ENCODE data around the gene PRDX5.

PRDX5 gene

DNA sequence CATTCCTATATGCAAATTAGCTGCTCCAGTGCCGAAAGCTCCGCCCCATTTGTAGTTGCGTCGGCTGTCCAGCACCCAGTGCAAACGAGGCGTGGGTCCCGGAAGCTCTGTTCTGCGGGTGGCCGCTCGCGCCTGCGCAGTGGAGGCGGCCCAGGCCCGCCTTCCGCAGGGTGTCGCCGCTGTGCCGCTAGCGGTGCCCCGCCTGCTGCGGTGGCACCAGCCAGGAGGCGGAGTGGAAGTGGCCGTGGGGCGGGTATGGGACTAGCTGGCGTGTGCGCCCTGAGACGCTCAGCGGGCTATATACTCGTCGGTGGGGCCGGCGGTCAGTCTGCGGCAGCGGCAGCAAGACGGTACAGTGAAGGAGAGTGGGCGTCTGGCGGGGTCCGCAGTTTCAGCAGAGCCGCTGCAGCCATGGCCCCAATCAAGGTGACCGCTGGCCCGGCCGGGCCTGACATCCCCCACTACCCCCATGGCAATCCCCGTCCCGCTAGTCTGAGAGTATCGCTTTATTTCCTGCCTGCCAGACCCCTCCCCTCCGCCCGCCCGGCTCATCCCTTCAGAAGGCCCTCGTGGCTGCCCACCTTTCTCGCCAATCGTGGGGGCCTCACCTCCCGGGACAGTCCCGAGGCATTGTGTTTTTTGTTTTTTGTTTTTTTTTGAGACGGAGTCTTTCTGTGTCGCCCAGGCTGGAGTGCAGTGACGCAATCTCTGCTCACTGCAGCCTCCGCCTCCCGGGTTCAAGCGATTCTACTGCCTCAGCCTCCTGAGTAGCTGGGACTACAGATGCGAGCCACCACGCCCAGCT lies at the start of gene PRDX5:
PRDX5 (plus strand) TSS at position 161 of the 805 bp plus-strand sequence; CDS start at position 256, 95 bp downstream.
- DNase-seq (ENCODE audit: low read depth in 2 of 2) = peak; percentile 88 to 92

DNA sequence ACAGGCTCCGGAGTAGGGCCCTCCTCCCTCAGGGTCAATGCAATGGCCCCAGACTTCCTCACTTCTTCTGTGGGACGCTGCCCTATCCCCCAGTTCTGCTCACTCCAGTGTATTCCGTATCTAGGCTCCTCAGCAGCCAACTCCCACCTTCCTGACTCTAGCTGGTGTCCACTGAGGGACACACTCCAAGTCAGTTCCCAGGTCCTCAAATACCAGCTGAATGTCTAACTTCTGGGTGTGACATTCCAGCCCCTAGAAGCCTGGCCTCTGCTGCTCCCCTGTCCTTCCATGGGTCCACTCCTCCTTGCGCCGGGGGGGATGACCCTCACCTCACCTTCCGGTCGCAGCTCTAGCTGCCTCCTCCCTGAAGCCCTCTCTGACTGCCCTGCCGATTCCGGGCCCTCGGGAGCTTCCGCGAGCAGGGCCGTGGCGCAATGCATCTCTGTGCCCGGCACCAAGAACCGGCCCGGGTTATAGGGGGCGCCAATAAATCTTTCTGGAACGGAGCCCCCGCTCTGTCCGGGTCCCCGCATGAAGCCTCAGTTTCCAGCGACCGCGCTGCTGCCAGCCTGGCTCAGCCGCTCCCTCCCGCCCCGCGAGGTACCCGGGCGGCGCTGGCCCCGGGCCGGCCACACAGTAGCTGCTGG lies 48.9 kb upstream of the PRDX5 start:
- no peak for DNase-seq (ENCODE audit: low read depth in 2 of 2)

DNA sequence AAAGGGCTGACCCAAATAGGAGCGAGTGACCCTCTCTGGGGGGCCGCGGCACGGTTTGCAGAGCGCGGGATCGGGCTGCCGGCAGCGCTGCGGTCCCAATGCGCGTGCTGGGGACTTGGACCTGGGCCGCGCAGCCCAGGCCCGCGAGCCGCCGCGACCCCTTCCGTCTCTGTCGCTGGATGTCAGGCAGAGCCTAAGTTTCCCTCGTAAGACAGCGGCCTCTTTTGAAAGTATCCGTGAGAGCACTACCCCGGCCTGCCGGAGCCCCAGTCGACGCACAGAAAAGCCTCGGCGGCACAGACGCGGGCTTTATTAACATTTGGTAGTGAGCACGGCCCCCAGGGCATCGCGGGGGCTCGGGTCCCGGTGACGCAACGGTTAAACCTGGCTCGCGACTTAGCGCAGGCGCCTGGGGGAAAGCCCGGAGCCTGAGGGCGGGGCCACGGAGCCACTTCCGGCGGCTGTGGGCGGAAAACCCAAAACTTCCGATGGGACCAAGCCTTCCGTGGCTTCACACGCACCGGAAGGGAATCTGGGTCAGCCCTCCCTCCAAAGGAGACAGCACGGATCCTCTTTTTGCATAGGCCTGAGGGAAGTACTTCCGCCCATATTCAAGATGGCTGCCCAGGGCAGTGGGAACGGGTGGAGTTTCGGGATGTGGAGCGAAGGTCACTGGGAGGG lies 48.2 kb upstream of the PRDX5 start:
- DNase-seq (ENCODE audit: low read depth in 2 of 2) = peak; percentile 96

DNA sequence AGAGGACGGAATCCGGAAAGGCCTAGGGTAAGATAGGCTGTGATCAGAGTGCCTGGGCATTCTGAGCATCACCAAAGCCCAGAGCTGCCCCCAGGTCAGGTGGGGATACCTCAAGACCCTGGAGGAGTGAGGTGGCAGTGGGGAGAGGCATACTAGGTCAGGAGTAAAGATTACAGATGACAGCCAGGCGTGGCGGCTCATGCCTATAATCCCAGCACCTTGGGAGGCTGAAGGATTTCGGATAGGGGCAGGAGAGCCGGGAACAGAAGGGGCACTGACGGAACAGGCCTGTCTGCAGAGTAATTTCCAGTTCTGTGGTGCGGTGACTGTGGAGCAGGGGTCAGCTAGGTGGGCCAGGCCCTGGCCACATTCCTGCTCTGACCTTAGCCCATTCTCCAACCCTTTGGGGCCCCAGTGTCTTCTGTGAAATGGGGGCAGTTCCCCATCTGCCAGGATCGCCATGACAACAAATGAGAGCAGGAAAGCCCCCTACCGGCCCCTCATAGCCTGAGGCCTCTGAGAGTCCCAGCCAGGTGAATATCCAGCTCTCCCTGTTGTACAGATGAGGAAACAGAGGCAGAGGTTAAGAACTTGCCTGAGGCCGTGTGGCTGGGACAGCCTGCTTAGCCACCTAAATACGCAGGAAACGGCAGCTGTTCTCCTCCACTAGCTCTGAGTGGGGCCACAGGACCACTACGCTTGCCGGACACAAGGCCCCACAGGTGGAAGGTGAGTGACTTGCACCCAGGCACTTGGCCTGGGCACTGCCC lies 42.7 kb upstream of the PRDX5 start:
- no peak for DNase-seq (ENCODE audit: low read depth in 2 of 2)

DNA sequence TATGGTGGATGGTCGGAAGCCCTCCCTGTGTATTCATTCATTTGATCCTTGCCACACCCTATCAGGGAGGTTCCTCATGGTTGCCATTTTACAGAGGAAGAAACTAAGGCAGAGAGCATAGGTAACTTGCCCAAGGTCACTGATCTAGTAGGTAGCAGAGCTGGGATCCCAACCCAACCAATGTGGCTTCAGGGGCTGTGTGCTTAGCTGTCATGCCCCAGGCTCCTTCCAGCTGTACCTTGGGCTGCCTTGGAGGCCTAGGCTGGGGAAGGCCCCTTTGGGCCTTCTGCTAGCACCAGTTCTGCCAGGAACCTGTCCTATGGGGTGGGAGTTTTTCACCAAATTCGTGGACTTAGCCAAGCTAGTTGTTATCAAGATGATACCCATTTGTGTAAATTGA lies 42.1 kb upstream of the PRDX5 start:
- DNase-seq (ENCODE audit: low read depth in 2 of 2) = no peak

DNA sequence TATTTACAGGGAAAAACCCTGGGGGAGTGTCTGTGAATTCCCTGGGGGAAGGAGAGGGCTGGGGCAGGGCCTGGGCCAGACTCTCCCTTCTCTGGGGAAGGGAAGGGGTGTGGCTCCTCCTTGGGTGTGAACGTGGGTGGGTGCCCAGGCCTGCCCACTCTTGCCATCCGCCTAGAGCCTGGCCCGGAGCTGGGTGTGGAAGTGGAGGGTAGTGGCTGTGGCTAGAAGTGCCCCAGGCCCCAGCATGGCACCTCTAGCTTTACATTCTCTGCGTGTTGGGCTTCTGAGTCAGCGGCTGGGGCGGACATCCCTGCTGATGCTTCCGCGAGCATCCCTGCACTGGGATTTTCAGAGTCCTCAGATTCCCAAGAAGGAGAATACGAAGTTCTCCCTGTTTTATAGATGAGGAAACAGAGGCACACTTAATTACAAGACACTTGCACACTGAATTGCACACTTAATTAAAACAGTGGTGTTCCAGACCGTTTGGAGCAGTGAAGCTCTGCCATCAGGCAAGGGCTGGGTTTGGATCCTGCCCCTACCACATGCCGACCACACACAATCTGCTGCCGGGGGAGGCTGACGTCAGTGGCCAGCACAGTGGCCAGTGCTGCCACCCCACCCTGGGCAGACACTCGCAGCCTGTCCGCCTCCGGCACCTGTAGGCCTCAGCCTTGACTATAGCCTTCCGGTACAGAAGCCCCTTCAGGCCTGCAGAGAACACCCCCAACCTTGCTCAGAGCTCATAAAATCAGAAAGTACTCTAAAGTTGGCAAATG lies 41.1 kb upstream of the PRDX5 start:
- DNase-seq (ENCODE audit: low read depth in 2 of 2) = no peak

DNA sequence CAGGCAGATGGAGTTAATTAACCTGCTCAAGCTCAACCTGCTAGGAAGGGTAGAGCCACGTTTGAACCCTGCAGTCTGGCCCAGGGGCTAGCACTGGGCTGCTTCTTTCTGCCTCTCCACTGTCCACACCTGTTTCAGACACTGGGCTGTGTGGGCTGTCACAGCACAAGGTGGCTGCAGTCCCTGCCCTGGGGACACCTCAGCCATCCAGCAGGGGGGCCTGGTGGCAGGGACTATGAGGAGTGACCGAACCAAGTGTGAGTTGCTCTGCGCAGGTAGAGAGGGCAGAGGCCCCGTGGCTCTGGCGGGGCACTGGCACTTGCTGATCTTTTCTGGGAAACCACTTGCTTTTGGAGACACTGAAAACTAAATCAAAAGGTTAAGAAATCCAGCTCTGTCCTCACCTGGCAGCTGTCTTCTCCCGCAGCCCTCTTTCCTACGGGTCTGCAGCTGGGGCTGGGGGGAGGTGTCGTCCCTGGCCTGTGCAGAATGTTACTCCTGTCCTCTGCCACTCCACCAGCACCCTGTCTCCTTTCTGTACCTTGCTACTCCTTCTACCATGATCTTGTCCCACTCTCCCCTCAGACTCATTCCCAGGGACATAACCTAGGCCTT lies 39.2 kb upstream of the PRDX5 start:
- no peak for DNase-seq (ENCODE audit: low read depth in 2 of 2)

DNA sequence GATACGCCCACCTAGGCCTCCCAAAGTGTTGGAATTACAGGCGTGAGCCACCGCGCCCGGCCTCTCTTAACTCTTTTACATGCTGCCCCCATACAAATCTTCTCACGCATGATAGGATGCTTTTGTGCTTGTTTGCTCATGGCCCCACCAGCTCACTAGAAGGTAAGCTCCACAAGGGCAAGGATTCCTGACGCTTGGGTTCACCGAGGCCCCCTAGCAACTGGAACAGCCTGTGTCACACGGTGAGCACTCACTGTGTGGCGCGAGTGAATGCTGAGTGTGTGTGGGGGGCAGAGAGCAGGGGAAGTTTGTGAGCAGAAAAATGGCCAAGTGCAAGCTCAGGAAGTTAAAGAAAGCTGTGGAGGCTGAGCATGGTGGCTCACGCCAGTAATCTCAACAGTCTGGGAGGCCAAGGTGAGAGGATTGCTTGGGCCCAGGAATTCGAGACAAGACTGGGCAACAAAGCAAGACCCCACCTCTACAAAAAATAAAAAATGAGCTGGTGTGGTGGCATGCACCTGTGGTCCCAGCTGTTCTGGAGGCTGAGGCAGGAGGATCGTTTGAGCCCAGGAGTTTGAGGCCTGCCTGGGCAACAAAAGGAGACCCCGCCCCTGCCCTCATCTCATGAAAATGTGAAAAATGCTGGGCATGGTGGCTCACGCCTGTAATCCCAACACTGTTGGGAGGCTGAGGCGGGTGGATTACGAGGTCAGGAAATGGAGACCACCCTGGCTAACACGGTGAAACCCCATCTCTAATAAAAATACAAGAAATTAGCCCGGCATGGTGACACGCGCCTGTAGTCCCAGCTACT lies 35.8 kb upstream of the PRDX5 start:
- DNase-seq (ENCODE audit: low read depth in 2 of 2) = no peak

DNA sequence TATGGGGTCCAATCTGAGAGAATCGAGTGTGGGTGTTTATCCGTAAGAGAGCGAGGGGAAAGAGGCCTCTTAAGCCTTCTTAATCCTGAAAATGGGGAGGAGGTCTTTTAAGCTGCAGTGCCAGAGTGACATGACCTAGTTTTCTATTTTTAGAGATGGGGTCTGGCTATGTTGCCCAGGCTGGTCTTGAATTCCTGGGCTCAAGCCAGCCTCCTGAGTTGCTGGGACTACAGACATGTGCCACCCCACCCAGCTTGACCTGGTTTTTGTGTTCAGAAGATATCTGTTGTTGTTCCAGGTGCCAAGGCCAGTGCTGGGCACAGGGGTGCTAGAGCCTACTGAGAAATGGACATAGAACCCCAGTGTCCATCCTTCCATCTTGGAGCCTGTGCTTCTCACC lies 34.8 kb upstream of the PRDX5 start:
- no peak for DNase-seq (ENCODE audit: low read depth in 2 of 2)

DNA sequence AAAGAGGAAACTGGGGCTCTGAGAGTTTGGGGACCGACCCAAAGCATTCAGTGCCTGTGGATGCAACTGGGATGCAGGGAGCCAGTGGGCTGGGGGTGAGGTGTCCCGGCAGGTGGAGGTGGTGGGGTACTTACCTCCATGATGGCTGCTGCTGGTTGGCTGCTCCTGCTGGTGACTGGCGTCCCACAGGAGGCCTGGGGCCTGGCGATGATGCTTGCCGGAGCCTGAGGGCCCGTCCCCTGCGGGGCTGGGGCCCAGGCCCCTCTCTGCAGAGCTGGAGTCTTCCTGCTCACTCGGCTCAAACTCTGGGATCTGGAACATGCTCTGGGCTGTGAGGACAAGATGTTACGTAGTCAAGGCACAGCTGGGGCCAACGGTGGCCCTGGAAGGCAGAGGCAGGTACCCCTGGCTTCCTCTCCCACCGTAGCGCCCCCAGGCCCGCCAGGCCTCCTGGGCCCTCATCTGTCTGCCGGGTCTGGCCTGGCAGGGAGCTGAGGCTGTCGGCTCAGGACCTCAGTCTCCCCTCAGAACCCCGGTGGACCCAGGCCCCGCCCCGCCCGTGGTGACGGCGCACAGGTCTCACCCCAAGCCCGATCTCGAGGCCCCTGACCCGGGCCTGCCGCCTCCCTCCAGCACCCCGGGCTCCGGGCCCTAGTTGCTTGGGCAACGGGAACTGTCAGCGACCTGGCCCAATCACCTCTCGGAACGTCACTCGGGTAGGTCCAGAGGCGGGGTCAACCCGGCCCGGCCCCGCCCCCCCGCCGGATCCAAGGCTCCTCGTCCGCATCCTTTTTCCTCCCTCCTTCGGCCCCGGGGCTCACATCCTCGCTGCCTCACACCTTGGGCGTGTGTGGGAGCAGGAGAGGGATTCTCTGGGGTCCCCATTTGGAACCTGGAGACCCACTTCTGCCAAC lies 33.6 kb upstream of the PRDX5 start, which contains the start of gene BAD:
BAD (minus strand) TSS at position 618 of the 914 bp plus-strand sequence; CDS start at position 321, 297 bp downstream.
- DNase-seq (ENCODE audit: low read depth in 2 of 2) = peak; percentile 82 to 84

DNA sequence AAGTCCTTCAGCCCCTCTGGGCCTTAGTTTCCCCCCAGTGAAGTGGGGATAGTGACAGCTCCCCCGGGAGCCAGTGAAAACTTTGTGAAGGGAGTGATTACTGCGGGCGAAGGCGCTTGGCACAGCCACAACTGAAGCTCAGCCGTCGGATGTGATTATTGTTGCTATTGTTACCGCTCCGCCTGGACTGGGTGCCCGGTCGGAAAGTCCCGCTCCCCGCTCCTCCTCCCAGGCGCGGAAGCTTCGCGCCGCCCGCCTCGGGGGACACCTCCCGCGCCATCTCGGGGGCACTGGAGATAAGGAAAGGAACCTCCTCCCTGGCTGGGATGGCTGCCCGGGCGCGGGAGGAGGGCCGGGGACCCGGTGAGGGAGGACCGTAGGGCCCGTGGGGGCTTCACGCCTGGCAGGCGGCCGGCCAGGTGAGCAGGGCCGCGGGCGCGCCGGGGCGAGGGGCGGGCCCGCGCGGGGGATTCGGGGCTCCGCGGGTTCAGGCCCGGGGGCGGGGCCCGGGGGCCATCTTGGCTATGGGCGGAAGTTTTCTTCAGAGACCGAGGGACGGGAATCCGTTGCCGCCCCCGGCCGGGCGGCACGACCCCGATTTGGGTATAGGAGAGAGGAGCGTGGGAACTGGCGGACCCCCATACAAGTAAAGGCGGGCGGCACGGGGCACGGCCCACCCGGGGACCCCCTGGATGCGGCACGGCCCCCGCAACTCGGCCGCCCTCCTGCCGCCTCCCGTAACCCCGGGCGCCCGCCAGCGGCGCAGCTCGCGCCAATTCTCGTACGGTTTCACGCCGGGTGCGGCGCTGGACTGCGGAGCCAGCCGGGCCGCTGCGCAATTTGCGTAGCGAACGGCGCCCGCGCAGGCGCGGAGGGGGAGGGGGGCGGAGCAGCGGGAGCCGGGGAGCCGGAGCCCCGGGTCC lies 32.7 kb upstream of the PRDX5 start, which contains the start of gene GPR137:
GPR137 (plus strand) TSS at position 887 of the 923 bp plus-strand sequence. CDS start 677 bp downstream, outside the sequence.
- peak; percentile 82 to 85 for DNase-seq (ENCODE audit: low read depth in 2 of 2)

DNA sequence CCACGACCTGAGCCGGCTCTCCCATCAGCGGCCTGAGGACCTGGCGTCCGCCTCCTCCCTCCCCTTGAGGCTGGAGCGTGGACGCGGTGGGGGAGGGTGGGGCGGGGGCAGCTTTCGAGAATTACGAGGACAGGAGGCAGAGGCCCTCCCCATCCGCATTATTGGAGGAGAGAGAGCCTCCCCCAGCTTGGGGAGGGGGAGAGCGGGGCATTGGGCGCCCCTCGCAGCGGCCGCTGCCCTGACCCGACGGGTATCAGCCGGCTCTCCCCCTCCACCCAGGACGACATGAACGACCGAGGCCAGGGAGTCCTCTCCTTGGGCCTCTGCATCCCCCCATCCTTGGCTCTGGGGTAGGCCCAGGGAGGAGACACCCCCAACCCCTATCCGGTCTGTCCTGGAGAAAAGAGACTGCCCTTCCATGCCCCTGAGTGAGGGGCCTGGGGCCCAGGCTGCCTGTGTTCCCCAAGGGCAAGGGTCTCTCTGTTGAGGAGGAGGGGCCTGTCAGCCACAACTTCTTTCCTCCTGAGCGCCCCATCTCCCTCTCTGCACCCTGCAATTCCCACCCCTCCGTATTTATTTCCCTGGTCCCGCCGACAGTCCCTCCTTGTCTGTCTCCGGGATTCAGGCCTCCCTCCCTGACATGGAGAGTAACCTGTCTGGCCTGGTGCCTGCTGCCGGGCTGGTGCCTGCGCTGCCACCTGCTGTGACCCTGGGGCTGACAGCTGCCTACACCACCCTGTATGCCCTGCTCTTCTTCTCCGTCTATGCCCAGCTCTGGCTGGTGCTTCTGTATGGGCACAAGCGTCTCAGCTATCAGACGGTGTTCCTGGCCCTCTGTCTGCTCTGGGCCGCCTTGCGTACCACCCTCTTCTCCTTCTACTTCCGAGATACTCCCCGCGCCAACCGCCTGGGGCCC lies 31.8 kb upstream of the PRDX5 start:
- no peak for DNase-seq (ENCODE audit: low read depth in 2 of 2)

DNA sequence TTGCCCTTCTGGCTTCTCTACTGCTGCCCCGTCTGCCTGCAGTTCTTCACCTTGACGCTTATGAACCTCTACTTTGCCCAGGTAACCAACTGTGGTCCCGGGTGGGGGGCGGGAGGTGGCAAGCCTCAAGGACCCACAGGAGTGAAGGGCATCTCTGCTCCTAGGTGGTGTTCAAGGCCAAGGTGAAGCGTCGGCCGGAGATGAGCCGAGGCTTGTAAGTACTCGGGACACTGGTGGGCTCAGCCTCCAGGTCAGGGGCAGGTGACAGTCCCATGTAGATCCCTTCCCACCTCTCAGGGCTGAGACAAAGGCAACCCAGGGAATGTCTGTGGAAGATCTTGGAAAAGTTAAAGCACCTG lies 31.1 kb upstream of the PRDX5 start:
- DNase-seq (ENCODE audit: low read depth in 2 of 2) = no peak

DNA sequence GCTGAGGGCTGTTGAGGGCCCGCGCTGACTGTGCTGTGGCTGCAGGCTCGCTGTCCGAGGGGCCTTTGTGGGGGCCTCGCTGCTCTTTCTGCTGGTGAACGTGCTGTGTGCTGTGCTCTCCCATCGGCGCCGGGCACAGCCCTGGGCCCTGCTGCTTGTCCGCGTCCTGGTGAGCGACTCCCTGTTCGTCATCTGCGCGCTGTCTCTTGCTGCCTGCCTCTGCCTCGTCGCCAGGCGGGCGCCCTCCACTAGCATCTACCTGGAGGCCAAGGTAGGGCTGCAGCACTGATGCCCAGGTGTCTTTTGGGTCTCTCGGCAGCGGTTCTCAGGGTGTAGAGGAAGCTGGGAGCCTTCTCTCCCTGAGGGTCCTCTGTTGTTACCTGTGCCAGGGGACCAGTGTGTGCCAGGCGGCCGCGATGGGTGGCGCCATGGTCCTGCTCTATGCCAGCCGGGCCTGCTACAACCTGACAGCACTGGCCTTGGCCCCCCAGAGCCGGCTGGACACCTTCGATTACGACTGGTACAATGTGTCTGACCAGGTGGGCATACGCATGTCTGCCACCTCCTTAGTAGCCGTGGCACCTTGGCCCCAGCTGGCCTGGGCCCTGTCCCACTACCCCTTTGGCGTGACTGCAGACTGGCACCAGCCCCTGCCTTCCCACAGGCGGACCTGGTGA lies 30.1 kb upstream of the PRDX5 start:
- no peak for DNase-seq (ENCODE audit: low read depth in 2 of 2)

DNA sequence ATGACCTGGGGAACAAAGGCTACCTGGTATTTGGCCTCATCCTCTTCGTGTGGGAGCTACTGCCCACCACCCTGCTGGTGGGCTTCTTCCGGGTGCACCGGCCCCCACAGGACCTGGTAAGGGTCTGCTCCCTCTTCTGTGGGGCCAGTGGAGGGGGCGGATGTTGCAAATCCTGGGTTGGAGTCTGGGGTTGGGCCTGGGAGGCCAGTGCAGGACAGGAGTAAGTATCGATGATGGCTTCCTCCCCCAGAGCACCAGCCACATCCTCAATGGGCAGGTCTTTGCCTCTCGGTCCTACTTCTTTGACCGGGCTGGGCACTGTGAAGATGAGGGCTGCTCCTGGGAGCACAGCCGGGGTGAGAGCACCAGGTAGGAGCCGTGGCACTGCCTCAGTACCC lies 29.6 kb upstream of the PRDX5 start:
- no peak for DNase-seq (ENCODE audit: low read depth in 2 of 2)

Data from stimulated activated CD8-positive, alpha-beta memory T cell treated with anti-CD3 and anti-CD28 coated beads, Interleukin-15, amount 100 ng/mL, for 4 hours (primary cell).